GM12878 (cell line): ENCODE data around the gene CACNG3. TPM values are rescaled to one million over a fixed set of nuclear protein-coding genes. Genes with fewer than 3 reads are reported as not detected.

Experiments
- CHD2 ChIP-seq: IDR thresholded peaks from 2 replicates; pipeline ENCODE4 v1.6.1; 2011; ENCODE audit warnings: low read depth, low read length, improper control_type of control experiment, borderline replicate concordance
- MEF2B ChIP-seq: fragments of 450-650 bp; IDR thresholded peaks from 2 replicates; pipeline ENCODE4 v1.6.1; 2018; ENCODE audit warnings: mild to moderate bottlenecking, moderate library complexity; ENCODE audit not compliant: partially characterized antibody, poor library complexity, severe bottlenecking
- NKRF ChIP-seq: fragments of 450-650 bp; conservative IDR thresholded peaks from 2 replicates; pipeline ENCODE4 v1.6.1; 2017; ENCODE audit warnings: mild to moderate bottlenecking, moderate library complexity
- POLR2A ChIP-seq: IDR thresholded peaks from 2 replicates; pipeline ENCODE4 v1.6.1; 2011; ENCODE audit warnings: low read depth, mild to moderate bottlenecking, low read length
- RELB ChIP-seq: fragments of 450-650 bp; IDR thresholded peaks from 2 replicates; pipeline ENCODE4 v1.6.1; 2017; ENCODE audit warnings: low read depth, mild to moderate bottlenecking, moderate library complexity
- TAF1 ChIP-seq: IDR thresholded peaks from 2 replicates; pipeline ENCODE4 v1.6.1; 2011; ENCODE audit warnings: mild to moderate bottlenecking, low read depth, low read length, borderline replicate concordance
- YY1 ChIP-seq: IDR thresholded peaks from 2 replicates; pipeline ENCODE4 v1.6.1; 2011; ENCODE audit warnings: low read depth, mild to moderate bottlenecking, low read length
- ZNF274 ChIP-seq: IDR thresholded peaks from one replicate; pipeline ENCODE4 v1.8.0; 2011; ENCODE audit not compliant: insufficient read length, insufficient read depth
- polyA plus RNA-seq, 11 experiments: library from polyadenylated mRNA; depleted of rRNA in 4 of 11; unstranded in 6 of 11; stranded (reverse) in 5 of 11; fragments of >200 nt; fragmentation: Nextera tagmentation in 4 of 11; fragmentation: Illumina TruSeq in 1 of 11; extraction: Ambion mirVana in 4 of 11; extraction: Trizol in 1 of 11; gene quantifications; 1 replicate in 1 of 11; 2 replicates in 10 of 11; pipeline versions ENCODE4 v1.2.1 to v1.2.3, GENCODE V29; 2011 to 2016; ENCODE audit warnings: inconsistent platforms in 2 of 11, missing spikeins in 2 of 11, low read depth in 1 of 11
- total RNA-seq, 4 experiments: library from RNA; depleted of rRNA in 3 of 4; stranded (reverse); fragments of >200 nt in 3 of 4; fragmentation: Illumina TruSeq in 1 of 4; extraction: Trizol in 1 of 4; gene quantifications; 2 replicates each; pipeline versions ENCODE4 v1.2.1 to v1.2.3, GENCODE V29; 2013 to 2021
- TF ChIP-seq, protein P1 (sequence below): IDR thresholded peaks from 2 replicates; pipeline ENCODE4 v1.6.1; 2011; ENCODE audit warnings: borderline replicate concordance, low read depth, mild to moderate bottlenecking, moderate library complexity, low read length; ENCODE audit not compliant: insufficient read depth, poor library complexity, severe bottlenecking

The CACNG3 gene
- total and polyA plus RNA-seq, 10 of the 15 experiments (the other 5 are each of a cell fraction or from before 2014, with no cell fraction given): 0.04 TPM; not detected in 9

GRCh38 chr16:24234737-24235136 lies 21.4 kb upstream of the CACNG3 start (continued):
- TF ChIP-seq MEF2B: no peak
- TF ChIP-seq CHD2: no peak
- no peak for TF ChIP-seq NKRF
- no peak for TF ChIP-seq YY1
- no peak for TF ChIP-seq TAF1
- TF ChIP-seq ZNF274: no peak
- TF ChIP-seq, protein P1, sequence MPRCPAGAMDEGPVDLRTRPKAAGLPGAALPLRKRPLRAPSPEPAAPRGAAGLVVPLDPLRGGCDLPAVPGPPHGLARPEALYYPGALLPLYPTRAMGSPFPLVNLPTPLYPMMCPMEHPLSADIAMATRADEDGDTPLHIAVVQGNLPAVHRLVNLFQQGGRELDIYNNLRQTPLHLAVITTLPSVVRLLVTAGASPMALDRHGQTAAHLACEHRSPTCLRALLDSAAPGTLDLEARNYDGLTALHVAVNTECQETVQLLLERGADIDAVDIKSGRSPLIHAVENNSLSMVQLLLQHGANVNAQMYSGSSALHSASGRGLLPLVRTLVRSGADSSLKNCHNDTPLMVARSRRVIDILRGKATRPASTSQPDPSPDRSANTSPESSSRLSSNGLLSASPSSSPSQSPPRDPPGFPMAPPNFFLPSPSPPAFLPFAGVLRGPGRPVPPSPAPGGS: no peak
- TF ChIP-seq RELB: no peak
- no peak for TF ChIP-seq POLR2A
- TF ChIP-seq, all 136 proteins: peak for 0
